Retinal pigment epithelial cell (primary cell): ENCODE data around the gene SDF4.

Experiments
- DNase-seq: peaks from one replicate; pipeline ENCODE4 v3.0.0-alpha.2; 2010; ENCODE audit warnings: low read depth
- H3K4me3 ChIP-seq: 2 replicates; pipeline ENCODE4 v1.5.1; 2011; ENCODE audit warnings: mild to moderate bottlenecking, low read length, control low read depth, moderate library complexity
- TF ChIP-seq, protein P1 (sequence below): conservative IDR thresholded peaks from 2 replicates; pipeline ENCODE4 v1.5.1; 2011; ENCODE audit warnings: low read depth, low read length, control low read depth, inconsistent platforms

The SDF4 gene

DNA sequence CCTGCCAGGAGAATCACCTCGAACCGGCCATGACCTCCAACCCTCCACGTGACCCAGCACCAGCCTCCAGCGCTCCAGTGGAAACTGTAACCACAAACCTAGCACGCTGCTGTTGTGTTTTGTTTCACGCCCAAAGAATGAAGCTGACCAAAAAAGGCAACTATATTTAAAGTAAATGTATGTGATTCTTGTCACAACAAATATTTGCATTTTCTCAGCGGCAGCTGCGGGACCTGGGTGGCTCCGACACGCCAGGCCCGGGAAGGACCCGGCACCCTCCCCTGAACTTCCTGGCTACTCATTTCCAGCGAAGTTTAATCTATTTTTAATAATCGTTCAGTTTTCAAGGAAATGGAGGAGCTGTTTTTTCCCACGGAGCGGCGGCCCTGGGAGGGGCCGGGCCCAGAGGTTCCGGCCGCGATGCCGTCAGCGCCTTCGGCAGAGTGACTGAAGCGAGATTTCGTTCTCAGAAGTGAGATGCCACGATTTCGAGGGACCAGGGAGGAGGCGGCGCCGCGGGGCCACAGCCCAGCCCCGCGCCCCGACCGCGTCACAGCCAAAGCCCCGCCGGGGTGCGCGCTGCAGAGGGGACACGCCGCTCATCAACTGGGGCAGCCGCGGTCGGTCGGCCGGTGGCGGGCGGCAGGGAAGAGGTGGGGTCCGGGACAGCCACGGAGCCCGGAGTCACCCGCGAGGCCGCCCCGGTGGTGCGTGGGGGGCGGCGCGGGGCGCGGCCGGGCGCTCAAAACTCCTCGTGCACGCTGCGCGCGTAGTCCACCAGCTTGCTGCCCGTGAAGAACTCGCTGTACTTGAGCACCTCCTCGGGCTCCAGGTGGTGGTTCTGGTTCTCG lies 14.8 kb downstream of the SDF4 start:
- no peak overlapping the region for H3K4me3 ChIP-seq
- no peak for DNase-seq
- TF ChIP-seq, protein P1, sequence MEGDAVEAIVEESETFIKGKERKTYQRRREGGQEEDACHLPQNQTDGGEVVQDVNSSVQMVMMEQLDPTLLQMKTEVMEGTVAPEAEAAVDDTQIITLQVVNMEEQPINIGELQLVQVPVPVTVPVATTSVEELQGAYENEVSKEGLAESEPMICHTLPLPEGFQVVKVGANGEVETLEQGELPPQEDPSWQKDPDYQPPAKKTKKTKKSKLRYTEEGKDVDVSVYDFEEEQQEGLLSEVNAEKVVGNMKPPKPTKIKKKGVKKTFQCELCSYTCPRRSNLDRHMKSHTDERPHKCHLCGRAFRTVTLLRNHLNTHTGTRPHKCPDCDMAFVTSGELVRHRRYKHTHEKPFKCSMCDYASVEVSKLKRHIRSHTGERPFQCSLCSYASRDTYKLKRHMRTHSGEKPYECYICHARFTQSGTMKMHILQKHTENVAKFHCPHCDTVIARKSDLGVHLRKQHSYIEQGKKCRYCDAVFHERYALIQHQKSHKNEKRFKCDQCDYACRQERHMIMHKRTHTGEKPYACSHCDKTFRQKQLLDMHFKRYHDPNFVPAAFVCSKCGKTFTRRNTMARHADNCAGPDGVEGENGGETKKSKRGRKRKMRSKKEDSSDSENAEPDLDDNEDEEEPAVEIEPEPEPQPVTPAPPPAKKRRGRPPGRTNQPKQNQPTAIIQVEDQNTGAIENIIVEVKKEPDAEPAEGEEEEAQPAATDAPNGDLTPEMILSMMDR = no peak

DNA sequence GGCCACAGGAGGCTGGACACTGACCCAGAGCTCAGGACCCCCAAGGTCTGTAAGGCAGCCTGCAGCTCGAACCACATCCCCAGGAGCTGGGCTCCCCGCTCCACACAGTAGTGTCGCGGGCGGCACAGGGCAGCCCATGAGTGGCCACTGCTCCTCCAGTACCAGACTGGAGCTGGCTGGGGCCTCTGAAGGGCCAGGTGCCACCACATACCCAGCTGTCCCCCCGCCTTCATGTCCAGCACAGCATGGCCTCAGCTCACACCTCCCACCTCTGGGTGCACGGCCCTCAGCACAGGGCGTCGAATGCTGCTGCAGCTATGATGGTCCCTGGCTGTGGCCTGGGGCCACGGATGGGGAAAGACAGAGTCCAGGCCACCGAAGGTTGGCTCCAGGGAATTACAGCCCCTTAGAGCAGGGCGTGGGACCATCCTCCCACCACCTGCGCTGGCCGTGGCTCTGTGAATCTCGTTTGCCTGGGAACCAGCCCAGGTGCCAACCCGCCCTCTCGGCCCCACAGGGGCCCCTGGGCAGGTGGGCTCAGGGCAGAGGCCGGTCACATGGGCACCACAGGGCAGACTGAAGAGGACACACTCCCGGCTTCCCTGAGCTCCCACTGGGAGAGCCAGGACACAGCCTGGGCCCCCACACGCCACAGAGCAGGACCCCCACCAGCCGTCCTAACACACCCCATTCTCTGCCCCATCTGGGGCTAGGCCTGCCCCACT lies 15.8 kb downstream of the SDF4 start:
- TF ChIP-seq, protein P1 = no peak
- no peak overlapping the region for H3K4me3 ChIP-seq
- no peak for DNase-seq

- no peak overlapping the region for H3K4me3 ChIP-seq
- TF ChIP-seq, protein P1 = no peak
- no peak for DNase-seq
Observed at GRCh38 chr1:1215080-1215676, 16.6 kb downstream of the SDF4 start.

DNA sequence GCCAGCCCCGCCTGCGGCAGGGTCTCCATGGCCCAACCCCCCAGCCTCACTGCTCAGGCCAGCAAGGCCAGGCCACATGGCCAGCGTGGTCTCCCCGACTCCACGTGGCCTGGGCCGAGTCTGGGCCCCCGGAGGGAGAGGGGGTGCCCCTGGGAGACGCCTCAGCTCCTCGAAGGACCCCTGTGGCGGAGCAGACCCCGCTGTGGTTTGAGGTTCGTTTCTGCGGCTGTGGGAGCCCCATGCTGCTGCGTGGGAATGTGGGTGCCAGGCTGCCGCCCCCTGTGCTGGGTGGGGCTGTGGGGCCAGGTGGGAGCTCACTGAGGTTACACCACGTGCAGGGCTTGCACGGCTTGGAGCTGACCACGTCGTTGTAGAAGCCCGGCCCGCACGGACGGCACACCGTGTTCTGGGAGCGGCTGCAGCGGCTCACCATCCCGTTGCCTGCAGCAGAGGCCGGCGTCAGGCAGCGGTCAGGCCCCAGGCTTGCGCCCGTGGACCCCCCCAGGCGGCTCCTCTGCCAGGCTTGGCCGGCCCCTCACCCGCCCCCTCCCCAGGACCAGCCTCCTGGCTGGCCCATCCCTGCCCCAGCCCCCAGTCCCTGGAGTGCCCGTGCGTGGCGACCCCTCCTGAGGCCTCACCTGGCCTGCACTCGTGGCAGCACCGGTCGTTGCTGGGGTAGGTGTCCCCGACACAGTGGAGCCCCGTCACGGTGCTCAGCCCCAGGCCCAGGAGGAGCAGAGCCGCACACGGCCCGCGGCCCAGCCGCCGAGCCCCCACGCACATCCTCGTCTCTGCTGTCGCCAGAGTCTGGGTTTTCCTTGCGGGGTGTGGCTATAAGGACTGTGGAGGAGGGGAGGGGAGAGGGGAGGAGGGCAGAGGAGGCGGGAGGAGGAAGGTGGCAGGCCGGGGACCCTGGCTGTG lies 18.2 kb downstream of the SDF4 start, which contains the start of gene TNFRSF4:
Gene TNFRSF4, minus strand, starts transcription at position 809 of the 921 bp plus-strand sequence. Its CDS starts 26 bp downstream, at position 783.
- TF ChIP-seq, protein P1 = no peak
- DNase-seq = no peak
- no peak within 1 kb of the TSS for H3K4me3 ChIP-seq

- TF ChIP-seq, protein P1 = no peak
- no peak for DNase-seq
- no peak overlapping the region for H3K4me3 ChIP-seq
Observed at GRCh38 chr1:1212780-1213344, 18.9 kb downstream of the SDF4 start.
